Measurements from ENCODE around the gene UGT1A5. TPM values are rescaled to one million over a fixed set of nuclear protein-coding genes. Genes with fewer than 3 reads are reported as not detected.
A peak's percentile ranks its signal among the peaks of the same experiment; 100 is the strongest.
"Not testable (repeated sequence)": the region's sequence is repeated elsewhere in the genome, so short reads cannot be mapped to it uniquely, and the experiment has no call there.

The UGT1A5 gene
- total RNA-seq, 1 donor from 2014 or later, result not detected

DNA sequence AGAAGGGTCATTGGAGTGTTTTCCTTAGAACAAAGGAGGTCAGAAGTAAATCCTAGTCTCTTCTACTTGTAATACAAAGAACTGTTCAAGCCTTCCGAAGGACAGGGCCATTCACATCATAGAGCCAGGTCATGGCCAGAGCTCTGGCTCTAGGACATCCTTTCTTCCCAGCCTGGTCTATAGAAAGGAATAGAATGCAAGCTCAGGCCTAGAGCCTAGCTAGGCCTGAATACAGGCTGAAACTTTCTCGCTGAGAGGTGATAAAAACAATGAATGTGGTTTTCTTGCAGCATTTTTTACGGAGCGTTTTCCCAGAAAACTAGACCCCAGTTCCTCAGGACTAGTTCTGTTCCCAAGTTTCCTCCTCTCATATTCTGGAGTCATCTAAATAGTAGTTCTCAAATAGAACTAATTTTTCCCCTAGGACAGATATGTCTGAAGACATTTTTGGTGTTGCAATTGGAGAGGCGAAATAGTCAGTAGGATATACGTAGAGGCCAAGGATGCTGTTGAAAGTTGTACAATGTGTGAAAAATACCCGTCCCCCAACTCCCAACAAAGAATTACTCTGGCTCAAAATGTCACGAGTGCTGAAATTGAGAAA lies 13.2 kb upstream of the UGT1A5 start:
- Histone ChIP-seq H3K4me2 (peak overlapping the region; percentile 58), H3K4me1 (peaks cover 18% of the 10 kb centered on the region)
- no peak for DNase-seq (ENCODE audit: low spot score)

DNA sequence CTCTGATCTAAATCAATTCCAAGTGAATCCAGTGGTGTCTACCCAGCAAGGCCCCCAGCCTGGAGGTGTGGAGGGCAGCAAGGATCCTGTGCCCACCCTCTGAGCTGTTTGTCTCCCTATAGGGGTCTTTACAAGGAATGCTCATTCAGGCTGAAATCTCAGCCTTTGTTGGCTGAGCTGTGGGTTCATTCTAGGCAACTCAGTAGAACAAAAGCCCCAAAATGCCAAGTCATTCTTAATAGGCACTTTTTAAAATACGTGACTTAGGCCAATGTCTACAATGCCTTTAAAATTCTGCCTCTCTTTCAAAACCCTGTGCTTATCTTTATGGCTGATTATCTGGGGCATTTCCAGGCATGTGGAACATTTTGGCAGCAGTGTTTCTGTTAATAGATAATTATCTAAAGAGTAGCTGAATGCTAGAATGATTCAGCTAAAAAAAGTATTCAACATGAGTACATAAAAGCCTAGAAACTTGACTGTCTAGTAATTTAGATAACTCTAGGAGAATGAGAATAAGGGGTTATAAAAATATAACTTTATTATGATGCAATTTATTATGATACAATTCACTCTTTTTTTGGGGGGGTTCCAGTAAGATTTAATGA lies 12.6 kb upstream of the UGT1A5 start:
- DNase-seq (ENCODE audit: low spot score), result peak; percentile 85
- no peaks in the 10 kb centered on the region for H4K20me1 ChIP-seq (ENCODE audit: low read depth)
- H3K36me3 ChIP-seq, result no peaks in the 10 kb centered on the region
- Mint-ChIP-seq H3K4me3 (no peak overlapping the region), H3K27ac (peak overlapping the region; percentile 24), H3K4me1 (peaks cover 17% of the 10 kb centered on the region), H3K9me3 (peaks cover 8% of the 10 kb centered on the region), H3K27me3 (ENCODE audit: insufficient read depth, low read depth) (peaks cover 3% of the 10 kb centered on the region), H3K36me3 (no peaks in the 10 kb centered on the region)
- no peak overlapping the region for H3K9ac ChIP-seq
- peak overlapping the region; percentile 58 for H3K4me2 ChIP-seq
- no peaks in the 10 kb centered on the region for H3K27me3 ChIP-seq
- no peak overlapping the region for H2AFZ ChIP-seq (replicated peaks)
- peaks cover 18% of the 10 kb centered on the region for H3K4me1 ChIP-seq
- TF ChIP-seq EZH2 (IDR thresholded peaks at IDR 0.05) (no peak), EZH2phosphoT487 (IDR thresholded peaks at IDR 0.05) (no peak)
- TF ChIP-seq, protein P1, sequence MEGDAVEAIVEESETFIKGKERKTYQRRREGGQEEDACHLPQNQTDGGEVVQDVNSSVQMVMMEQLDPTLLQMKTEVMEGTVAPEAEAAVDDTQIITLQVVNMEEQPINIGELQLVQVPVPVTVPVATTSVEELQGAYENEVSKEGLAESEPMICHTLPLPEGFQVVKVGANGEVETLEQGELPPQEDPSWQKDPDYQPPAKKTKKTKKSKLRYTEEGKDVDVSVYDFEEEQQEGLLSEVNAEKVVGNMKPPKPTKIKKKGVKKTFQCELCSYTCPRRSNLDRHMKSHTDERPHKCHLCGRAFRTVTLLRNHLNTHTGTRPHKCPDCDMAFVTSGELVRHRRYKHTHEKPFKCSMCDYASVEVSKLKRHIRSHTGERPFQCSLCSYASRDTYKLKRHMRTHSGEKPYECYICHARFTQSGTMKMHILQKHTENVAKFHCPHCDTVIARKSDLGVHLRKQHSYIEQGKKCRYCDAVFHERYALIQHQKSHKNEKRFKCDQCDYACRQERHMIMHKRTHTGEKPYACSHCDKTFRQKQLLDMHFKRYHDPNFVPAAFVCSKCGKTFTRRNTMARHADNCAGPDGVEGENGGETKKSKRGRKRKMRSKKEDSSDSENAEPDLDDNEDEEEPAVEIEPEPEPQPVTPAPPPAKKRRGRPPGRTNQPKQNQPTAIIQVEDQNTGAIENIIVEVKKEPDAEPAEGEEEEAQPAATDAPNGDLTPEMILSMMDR (IDR thresholded peaks at IDR 0.05), result no peak
- H3K27ac ChIP-seq, result peak overlapping the region; percentile 45
- no peak overlapping the region for H3K4me3 ChIP-seq
- peaks cover 15% of the 10 kb centered on the region for H3F3A ChIP-seq (ENCODE audit: low read depth)
- no peaks in the 10 kb centered on the region for H3K79me2 ChIP-seq (ENCODE audit: low read depth)
- H3K9me3 ChIP-seq (ENCODE audit: low read depth), result no peaks in the 10 kb centered on the region

More for the DNA sequence above, 13.2 kb upstream of the UGT1A5 start:
- Histone ChIP-seq H4K20me1 (ENCODE audit: low read depth) (no peaks in the 10 kb centered on the region), H3K27ac (no peak overlapping the region), H3K9me3 (ENCODE audit: low read depth) (no peaks in the 10 kb centered on the region), H3F3A (ENCODE audit: low read depth) (peaks cover 15% of the 10 kb centered on the region), H3K36me3 (no peaks in the 10 kb centered on the region), H3K79me2 (ENCODE audit: low read depth) (no peaks in the 10 kb centered on the region), H3K27me3 (no peaks in the 10 kb centered on the region), H3K4me3 (no peak overlapping the region), H3K9ac (no peak overlapping the region), H2AFZ (replicated peaks) (no peak overlapping the region)
- H3K27me3 Mint-ChIP-seq (ENCODE audit: insufficient read depth, low read depth), result peaks cover 3% of the 10 kb centered on the region
- H3K9me3 Mint-ChIP-seq, result peaks cover 8% of the 10 kb centered on the region
- H3K36me3 Mint-ChIP-seq, result no peaks in the 10 kb centered on the region
- TF ChIP-seq EZH2phosphoT487 (IDR thresholded peaks at IDR 0.05), result no peak
- TF ChIP-seq, protein P1 (IDR thresholded peaks at IDR 0.05), result no peak
- no peak for TF ChIP-seq EZH2 (IDR thresholded peaks at IDR 0.05)
- peak overlapping the region; percentile 24 for H3K27ac Mint-ChIP-seq
- H3K4me1 Mint-ChIP-seq, result peaks cover 17% of the 10 kb centered on the region
- H3K4me3 Mint-ChIP-seq, result no peak overlapping the region

DNA sequence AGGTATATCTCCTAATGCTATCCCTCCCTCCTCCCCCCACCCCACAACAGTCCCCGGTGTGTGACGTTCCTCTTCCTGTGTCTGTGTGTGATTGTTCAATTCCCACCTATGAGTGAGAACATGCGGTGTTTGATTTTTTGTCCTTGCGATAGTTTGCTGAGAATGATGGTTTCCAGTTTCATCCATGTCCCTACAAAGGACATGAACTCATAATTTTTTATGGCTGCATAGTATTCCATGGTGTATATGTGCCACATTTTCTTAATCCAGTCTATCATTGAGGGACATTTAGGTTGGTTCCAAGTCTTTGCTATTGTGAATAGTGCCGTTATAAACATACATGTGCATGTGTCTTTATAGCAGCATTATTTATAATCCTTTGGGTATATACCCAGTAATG lies 11.9 kb upstream of the UGT1A5 start:
- H3K9ac ChIP-seq; H4K20me1 ChIP-seq (ENCODE audit: low read depth); H3K4me3 ChIP-seq; H2AFZ ChIP-seq (replicated peaks); H3K9me3 ChIP-seq (ENCODE audit: low read depth); H3K27ac Mint-ChIP-seq; H3K4me3 Mint-ChIP-seq; H3K36me3 Mint-ChIP-seq; H3K27ac ChIP-seq; H3K36me3 ChIP-seq; H3K9me3 Mint-ChIP-seq; DNase-seq (ENCODE audit: low spot score); H3K4me2 ChIP-seq; H3K27me3 ChIP-seq; H3K27me3 Mint-ChIP-seq (ENCODE audit: insufficient read depth, low read depth); H3K79me2 ChIP-seq (ENCODE audit: low read depth): not testable (repeated sequence)
- H3K4me1 Mint-ChIP-seq, result peaks cover 17% of the 10 kb centered on the region
- peaks cover 15% of the 10 kb centered on the region for H3F3A ChIP-seq (ENCODE audit: low read depth)
- H3K4me1 ChIP-seq, result peaks cover 18% of the 10 kb centered on the region

DNA sequence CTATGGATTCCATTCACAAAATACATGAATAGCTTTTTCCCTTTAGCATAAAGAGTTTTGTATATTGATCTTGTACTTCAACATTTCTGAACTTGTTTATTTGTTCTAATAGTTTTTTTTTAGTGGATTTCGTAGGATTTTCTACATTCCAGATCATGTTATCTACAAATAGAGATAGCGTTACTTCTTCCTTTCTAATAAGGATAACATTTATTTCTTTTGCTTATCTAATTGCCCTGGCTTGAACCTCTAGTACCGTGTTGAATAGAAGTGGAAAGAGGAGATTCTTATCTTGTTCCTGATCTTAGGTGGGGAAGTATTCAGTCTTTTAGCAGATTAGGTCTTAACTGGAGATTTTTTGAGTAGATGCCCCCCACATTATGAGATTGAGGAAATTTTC lies 10.5 kb upstream of the UGT1A5 start:
- H4K20me1 ChIP-seq (ENCODE audit: low read depth), result no peaks in the 10 kb centered on the region
- H2AFZ ChIP-seq (replicated peaks), result no peak overlapping the region
- no peaks in the 10 kb centered on the region for H3K36me3 ChIP-seq
- H3K27me3 ChIP-seq, result no peaks in the 10 kb centered on the region
- H3K9me3 Mint-ChIP-seq, result peaks cover 8% of the 10 kb centered on the region
- TF ChIP-seq EZH2phosphoT487 (IDR thresholded peaks at IDR 0.05), result no peak
- no peak for TF ChIP-seq EZH2 (IDR thresholded peaks at IDR 0.05)
- TF ChIP-seq, protein P1 (IDR thresholded peaks at IDR 0.05), result no peak
- H3K36me3 Mint-ChIP-seq, result no peaks in the 10 kb centered on the region
- H3K9ac ChIP-seq, result no peak overlapping the region
- no peak overlapping the region for H3K27ac ChIP-seq
- H3K4me3 ChIP-seq, result no peak overlapping the region
- H3K79me2 ChIP-seq (ENCODE audit: low read depth), result no peaks in the 10 kb centered on the region
- H3K4me3 Mint-ChIP-seq, result no peak overlapping the region
- H3F3A ChIP-seq (ENCODE audit: low read depth), result peaks cover 15% of the 10 kb centered on the region
- peaks cover 18% of the 10 kb centered on the region for H3K4me1 ChIP-seq
- no peak overlapping the region for H3K27ac Mint-ChIP-seq
- no peak overlapping the region for H3K4me2 ChIP-seq
- DNase-seq (ENCODE audit: low spot score), result no peak
- H3K4me1 Mint-ChIP-seq, result peaks cover 17% of the 10 kb centered on the region
- H3K27me3 Mint-ChIP-seq (ENCODE audit: insufficient read depth, low read depth), result peaks cover 3% of the 10 kb centered on the region
- H3K9me3 ChIP-seq (ENCODE audit: low read depth), result no peaks in the 10 kb centered on the region

Measured in neural progenitor cell (in vitro differentiated cells).